ENCODE measurements around the gene MBP.

DNA sequence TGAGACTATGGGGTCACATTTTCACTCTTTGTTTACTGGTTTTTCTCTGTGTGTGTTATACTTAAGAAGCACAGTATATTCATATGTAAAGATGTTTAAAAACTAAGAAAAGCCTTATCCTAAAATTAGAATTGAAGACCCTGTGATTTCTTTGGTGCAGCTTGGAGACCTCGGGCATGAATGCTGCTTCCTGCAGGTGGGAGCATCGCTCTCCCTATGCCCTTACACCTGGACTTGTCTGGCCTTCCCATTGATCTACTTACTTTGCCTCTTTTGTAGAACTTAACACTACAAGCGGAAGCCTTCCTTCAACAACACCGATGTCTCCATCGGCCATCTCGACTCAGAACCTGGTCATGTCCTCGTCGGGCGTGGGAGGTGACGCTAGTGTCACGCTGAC, 195.7 kb downstream of the MBP start:
- TF ChIP-seq, protein P1, sequence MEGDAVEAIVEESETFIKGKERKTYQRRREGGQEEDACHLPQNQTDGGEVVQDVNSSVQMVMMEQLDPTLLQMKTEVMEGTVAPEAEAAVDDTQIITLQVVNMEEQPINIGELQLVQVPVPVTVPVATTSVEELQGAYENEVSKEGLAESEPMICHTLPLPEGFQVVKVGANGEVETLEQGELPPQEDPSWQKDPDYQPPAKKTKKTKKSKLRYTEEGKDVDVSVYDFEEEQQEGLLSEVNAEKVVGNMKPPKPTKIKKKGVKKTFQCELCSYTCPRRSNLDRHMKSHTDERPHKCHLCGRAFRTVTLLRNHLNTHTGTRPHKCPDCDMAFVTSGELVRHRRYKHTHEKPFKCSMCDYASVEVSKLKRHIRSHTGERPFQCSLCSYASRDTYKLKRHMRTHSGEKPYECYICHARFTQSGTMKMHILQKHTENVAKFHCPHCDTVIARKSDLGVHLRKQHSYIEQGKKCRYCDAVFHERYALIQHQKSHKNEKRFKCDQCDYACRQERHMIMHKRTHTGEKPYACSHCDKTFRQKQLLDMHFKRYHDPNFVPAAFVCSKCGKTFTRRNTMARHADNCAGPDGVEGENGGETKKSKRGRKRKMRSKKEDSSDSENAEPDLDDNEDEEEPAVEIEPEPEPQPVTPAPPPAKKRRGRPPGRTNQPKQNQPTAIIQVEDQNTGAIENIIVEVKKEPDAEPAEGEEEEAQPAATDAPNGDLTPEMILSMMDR (conservative IDR thresholded peaks at IDR 0.05) = no peak
- TF ChIP-seq ZFX (IDR thresholded peaks at IDR 0.05) = no peak

Measured in C4-2B (cell line).